Stimulated activated CD8-positive, alpha-beta memory T cell treated with anti-CD3 and anti-CD28 coated beads, Interleukin-7, amount 100 ng/mL, for 48 hours (primary cell): ENCODE results near the gene VPS11.

ENCODE experiments used
- DNase-seq, 2 donors: peaks; one replicate each; pipeline ENCODE4 v3.0.0-alpha.2; 2020; ENCODE audit warnings: low read depth in 1 of 2; ENCODE audit errors: extremely low read depth in 1 of 2

Gene VPS11

DNA sequence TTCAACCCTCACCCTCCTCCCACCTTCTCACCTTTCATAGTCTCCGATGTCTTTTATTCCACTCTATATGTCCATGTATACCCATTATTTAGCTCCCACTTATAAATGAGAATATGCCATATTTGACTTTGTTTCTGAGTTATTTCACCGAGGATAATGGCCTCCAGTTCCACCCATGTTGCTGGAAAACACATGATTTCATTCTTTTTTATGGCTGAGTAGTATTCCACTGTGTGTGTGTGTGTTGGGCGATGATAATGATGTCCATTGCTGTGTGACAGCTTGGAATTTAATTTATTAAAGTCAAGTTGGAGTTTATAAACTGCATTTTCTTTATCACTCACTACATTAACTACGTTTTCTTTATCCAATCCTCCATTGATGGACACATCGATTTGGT, 50.6 kb downstream of the VPS11 start:
- no peak for DNase-seq

DNA sequence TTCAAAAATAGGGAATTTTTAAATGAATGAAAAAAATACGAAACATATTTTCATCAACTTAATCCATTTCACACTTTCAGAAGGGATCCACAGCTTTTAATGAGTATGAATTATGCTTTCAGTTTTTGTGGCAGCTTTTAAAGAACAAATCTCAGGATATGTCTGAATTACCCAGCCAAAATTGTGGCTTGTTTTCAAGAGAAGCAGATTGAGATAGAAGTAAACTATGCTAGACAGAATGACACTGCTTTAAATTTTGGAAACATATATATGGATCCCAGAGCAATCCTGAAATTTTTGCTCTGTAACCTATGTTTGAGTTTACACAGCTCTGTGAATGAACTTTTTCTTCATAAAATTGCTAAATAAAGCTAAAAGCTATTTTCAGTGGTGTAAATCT, 51.3 kb downstream of the VPS11 start:
- DNase-seq = no peak

DNA sequence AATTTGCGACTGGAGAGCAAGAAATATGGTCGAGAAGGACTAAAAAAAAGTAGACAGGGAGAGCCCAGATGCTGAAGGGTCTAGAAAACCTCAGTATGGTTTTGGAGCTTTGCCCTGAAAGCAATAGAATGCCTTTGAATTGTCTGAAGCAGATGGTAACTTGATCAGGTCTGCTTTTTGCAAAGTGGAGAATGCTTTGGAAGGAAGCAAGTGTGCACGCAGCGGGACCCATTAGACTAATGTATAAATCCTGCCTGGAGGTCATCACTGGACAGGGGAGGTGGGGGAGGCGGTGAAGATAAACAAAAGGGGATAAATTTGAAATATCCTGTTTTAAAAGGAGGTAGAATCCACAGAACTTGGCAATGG, 53.0 kb downstream of the VPS11 start:
- DNase-seq = no peak

DNA sequence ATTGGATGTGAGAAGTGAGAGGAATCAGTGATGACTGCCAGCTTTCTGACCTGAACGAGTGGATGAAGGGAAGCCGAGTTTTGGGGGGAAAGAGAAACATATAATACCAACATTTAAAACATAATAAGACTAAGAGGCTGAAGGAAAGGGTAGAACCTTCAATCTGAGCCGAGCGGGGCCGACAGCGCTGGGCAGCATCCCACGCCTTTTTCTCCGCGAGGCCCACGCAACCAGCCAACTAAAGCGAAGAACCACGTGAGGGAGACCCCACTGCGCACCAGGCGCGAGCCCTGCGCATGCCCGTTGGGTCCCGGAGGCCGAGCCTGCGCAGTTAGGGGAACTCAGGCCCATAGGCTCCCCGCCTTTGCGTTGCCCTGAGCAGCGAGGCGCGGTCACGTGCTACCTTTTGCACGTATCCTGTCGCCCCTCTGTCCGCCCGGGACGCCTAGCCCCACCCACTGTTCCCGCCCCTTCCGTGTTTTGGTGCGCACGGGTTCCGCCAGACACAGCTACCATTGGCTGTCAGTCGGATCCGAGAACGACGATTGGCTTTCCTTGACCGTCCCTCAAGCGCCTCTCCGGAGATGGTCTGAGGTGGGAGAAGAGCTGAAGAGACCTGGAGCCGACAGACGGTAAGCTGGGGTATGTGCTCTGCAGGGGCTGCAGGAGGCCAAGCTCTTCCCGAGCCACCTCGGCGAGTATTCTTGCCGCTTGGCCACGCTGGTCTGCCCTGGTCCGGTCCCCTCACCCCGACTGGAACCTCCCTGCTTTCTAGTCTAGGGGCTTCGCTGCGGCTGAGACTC, 53.6 kb downstream of the VPS11 start, which contains the start of gene HINFP:
Gene HINFP, plus strand, starts transcription at position 573 of the 803 bp plus-strand sequence. CDS start 5,365 bp downstream, outside the sequence.
- DNase-seq = peak; percentile 99 to 100

DNA sequence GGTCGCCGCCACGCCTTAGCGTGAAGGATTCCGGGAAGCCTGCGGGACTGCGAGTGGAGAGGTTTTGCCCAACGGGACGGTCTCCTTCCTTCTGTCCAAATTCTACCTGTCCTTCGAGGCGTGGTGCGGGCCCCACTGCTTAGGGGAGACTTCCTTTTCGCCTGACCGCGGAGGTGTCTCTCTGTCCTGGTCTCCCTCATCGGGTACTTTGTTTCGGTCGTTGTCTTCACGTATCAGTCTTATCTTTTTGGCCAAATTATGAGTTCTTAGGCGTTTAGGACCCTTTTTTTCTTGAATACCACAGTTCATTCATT, 54.1 kb downstream of the VPS11 start:
- DNase-seq = no peak

- DNase-seq = no peak
Measured at GRCh38 chr11:119125821-119126220, 58.2 kb downstream of the VPS11 start.

DNA sequence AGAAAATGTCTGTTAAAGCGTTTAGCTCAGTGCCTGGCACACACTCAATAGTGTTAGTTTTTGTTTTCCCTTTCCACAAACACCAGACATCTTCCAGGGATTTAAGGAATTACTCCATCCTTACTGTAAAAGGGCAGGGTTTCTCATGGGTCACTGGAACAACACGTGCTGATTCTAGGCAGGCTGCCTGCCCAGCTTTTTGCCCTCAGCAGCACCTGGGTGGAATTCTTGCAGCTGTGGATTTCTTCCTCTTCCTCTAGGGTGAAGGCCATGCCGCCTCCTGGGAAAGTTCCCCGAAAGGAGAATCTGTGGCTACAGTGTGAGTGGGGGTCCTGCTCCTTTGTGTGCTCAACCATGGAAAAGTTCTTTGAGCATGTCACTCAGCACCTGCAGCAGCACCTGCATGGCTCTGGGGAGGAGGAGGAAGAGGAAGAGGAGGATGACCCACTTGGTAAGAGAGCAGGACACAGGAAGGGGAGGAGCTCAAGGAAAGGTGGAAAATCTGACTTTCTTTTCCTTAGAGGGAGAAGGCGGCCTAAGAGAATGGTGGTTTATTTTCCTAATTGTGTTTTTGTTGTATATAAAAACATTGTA, 59.2 kb downstream of the VPS11 start:
- no peak for DNase-seq

- DNase-seq = no peak
Measured at GRCh38 chr11:119130662-119131061, 63.0 kb downstream of the VPS11 start.
